HG02588 (cell line): Measurements from ENCODE around the gene SERTAD2.

Experiments
- ATAC-seq: cut with Tn5 transposase; IDR thresholded peaks from one replicate; pipeline ENCODE4 v1.9.1; 2021; ENCODE audit warnings: mild to moderate bottlenecking, moderate library complexity; ENCODE audit not compliant: unreplicated experiment

The SERTAD2 gene, protein sequence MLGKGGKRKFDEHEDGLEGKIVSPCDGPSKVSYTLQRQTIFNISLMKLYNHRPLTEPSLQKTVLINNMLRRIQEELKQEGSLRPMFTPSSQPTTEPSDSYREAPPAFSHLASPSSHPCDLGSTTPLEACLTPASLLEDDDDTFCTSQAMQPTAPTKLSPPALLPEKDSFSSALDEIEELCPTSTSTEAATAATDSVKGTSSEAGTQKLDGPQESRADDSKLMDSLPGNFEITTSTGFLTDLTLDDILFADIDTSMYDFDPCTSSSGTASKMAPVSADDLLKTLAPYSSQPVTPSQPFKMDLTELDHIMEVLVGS

DNA sequence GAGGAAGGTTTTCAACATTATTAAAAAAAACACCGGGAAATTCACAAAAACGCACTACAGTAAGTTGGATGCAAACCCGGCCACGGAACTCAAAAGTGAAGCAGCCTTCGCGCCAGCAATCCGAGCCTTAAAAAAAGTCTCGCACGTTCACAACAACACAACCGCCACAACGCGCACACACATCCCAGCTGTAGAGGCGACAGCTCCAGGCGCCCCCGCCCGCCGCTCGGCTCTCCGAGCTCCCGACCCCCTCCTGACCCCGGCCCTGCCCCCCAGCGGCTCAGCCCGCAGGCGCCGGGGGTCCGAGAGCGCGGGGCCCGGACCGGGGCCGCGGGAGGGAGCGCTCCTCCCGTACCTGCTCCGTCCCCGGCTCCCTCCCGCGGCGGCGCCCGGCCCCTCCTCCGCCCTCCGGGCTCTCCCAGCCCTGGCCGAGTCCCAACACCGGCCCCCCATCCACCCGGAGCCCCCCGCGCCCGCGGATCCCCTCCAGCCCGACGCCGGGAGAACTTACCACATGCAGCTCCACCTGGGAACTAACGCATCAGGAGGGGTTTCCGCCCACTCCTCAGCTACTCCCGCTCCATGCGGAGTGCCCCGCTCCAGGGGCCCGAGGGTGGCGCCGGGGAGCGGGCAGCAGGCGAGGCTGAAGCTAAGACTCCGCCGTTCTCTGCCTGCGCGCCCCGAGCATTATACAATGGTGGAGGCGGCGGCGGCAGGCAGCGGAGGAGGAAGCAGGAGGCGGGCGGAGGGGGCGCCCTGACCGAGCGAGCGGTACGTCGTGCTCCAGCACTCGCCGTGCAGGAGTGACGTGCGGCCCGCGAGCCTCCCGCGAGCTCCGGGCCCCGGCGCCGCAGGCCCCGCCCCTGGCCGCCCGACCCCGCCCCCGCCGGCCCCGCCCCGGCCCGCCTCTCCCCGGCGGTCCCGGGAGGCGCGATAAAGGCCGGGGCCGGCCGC, at the start of gene SERTAD2:
Gene SERTAD2 (minus strand): TSS at position 805 of the 954 bp plus-strand sequence. CDS start 17,042 bp downstream, outside the sequence.
- ATAC-seq = peak; percentile 72

GRCh38 chr2:64700133-64700809, 46.6 kb upstream of the SERTAD2 start:
- ATAC-seq = no peak

DNA sequence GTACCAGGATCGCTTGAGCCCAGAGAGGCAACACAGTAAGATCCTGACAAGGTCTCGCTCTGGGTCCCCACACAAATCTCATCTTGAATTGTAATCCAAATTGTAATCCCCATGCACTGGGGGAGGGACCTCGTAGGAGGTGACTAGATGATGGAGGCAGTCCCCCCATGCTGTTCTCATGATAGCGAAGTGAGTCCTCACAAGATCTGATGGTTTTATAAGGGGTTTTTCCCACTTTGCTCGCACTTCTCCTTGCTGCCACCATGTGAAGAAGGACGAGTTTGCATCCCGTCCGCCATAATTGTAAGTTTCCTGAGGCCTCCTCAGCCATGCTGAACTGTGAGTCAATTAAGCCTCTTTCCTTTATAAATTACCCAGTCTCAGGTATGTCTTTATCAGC, 46.0 kb upstream of the SERTAD2 start:
- ATAC-seq = no peak

DNA sequence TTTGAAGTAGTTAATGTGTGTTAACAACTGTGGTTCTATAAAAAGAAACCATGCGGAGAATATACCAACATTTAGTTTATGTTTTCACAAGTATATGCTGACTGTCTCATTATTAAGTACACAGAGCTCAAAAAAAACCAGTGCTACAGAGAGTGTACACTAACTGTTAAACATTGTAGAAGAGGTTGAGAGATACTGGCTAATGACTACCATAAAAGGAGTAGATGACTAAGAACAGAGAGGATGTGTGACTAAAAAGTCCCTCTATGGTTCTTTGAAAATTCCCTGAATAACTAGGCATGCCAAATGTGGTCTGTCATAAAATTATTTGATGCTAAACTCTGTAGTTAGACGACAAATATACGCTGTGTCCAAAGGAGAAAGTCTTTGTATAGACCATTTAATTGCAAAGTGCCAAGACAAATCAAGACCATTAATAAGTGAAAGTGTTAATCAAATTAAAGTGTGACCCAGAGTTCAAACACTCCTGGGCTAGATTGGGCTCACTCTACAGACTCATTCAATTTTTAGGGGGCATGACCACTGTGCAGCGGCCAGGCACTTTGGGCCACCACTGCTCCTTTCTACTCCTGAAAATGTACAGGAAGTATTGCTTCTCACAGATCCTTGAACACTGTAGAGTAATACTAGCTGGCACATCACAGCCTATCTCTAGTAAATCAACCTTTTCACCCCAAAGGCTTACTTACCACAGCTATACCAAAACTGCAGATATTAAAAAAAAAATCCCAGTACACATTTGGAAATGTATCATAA, 45.1 kb upstream of the SERTAD2 start:
- ATAC-seq = peak; percentile 86

- no peak for ATAC-seq
Observed at GRCh38 chr2:64698177-64698643, 44.5 kb upstream of the SERTAD2 start.

GRCh38 chr2:64697297-64698176, 43.8 kb upstream of the SERTAD2 start:
- no peak for ATAC-seq

- ATAC-seq = no peak
Observed at GRCh38 chr2:64696636-64697035, 42.9 kb upstream of the SERTAD2 start.

- ATAC-seq = no peak
Observed at GRCh38 chr2:64695721-64696261, 42.1 kb upstream of the SERTAD2 start.

GRCh38 chr2:64692401-64692800, 38.7 kb upstream of the SERTAD2 start:
- ATAC-seq = no peak

DNA sequence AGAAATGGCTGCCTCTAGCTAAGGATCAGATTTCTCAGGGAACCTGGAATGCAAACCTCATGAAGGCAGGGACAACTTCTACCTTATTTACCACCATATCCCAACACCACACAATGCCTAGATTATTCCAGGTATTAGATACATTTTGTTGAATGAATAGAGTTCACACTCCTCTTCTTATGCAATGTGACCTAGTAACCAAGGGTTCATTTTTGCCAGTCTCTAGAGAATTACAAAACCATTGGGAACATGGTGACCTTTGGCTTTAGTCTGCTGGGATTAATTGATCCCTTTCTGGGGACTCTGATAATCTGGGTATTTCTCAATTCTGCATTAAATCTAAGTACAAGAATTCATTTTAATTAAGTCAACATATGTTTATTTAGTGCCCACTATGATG, 35.2 kb upstream of the SERTAD2 start:
- no peak for ATAC-seq

DNA sequence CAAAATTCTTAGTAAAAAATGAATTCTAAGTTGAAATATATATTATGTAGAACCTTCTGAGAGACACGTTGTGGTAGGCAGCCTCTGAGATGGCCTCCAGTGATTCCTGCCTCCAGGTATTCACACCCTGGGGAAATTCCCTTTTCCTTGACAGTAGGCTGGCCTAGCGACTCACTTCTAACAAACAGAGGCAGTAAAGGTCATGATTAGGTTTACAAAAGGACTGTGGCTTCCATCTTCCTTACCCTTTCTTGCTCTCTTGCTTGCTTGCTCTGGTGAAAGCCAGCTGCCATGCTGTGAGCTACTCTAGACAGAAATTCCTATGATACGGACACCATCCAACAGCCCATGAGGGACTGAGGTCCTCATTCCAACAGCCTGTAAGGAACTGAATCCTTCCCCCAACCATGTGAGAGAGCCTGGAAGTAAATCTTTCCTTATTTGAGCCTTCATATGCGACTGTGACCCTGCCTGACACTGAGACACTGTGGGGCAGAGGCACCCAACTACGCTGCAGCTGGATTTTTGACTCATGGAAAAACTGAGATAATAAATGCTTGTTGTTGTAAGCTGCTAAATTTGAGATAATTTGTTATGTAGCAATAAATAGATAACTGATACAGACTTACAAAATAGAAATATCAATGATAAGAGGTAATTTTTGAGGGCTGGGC, 32.7 kb upstream of the SERTAD2 start:
- ATAC-seq = no peak

GRCh38 chr2:64685430-64685829, 31.7 kb upstream of the SERTAD2 start:
- no peak for ATAC-seq

DNA sequence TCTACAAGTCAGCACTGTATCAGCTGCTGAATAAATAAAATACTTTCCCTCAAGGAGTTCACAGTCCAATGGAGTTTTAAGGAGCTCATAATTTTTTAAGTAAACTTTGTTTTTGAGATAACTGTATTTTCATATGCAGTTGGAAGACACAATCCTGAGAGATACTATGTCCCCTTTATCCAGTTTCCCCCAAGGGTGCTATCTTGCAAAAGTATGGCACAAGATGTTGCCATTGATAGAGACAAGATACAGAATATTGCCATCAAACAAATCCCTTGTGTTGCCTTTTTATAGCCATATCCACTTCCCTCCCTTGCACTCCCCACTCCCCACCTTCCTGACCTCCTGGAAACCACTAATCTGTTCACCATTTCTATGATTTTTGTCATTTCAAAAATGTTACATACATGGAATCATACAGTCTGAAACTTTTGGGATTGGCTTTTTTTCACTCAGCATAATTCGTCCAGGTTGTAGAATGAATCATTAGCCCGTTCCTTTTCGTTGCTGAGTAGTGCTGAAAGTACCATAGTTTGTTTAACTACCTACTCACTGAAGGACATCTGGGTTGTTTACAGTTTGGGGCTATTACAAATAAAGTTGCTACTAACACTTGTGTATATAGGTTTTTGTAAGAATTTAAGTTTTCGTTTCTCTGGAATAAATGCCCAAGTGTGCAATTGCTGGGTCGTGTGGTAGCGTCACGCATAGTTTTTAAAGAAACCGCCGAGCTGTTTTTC, 30.2 kb upstream of the SERTAD2 start:
- no peak for ATAC-seq

DNA sequence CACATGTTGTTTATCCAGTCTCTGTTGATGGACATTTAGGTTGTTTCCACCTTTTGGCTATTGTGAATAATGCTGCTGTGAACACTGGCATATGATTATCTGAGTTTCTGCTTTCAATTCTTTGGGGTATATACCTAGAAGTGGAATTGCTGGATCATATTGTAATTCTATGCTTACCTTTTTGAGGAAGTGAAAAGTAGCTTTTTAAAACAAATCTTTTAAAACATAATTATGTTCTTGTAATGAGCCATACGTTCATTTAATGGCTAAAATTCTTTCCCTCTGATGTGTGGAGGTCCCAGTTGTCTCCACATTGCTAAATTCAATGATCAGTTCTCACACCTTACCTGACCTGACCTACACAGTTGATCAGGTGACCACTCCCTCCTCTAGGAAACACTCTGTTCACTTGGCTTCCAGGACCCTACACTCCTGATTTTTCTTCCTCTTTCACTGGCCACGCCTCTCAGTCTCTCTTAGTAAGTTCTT, 27.8 kb upstream of the SERTAD2 start:
- ATAC-seq = no peak

GRCh38 chr2:64679673-64680425, 26.1 kb upstream of the SERTAD2 start:
- no peak for ATAC-seq

GRCh38 chr2:64678771-64679590, 25.3 kb upstream of the SERTAD2 start:
- ATAC-seq = no peak
